Smooth muscle cell (in vitro differentiated cells): ENCODE measurements around the gene DNAJC3. TPM values are rescaled to one million over a fixed set of nuclear protein-coding genes. Genes with fewer than 3 reads are reported as not detected.

Source experiments
- DNase-seq: peaks from one replicate; lab custom pipeline; 2025; ENCODE audit not compliant: unreplicated experiment; lab: John Stamatoyannopoulos, UW
- H2AFZ ChIP-seq: fragments of 200-600 bp; sonication (generic); 2 replicates; pipeline ENCODE4 v1.6.0; 2016; ENCODE audit warnings: antibody characterized with exemption, low read depth, mild to moderate bottlenecking
- H3F3A ChIP-seq: fragments of 200-600 bp; sonication (generic); 2 replicates; pipeline ENCODE4 v1.6.0; 2017; ENCODE audit warnings: antibody characterized with exemption, low read depth
- H3K27ac ChIP-seq: fragments of 200-600 bp; sonication (generic); 2 replicates; pipeline ENCODE4 v1.5.1; 2016; ENCODE audit warnings: low read depth, mild to moderate bottlenecking
- H3K27me3 ChIP-seq: fragments of 200-600 bp; sonication (generic); 2 replicates; pipeline ENCODE4 v1.6.1; 2016; ENCODE audit warnings: low read depth, mild to moderate bottlenecking
- H3K36me3 ChIP-seq: fragments of 200-600 bp; sonication (generic); 2 replicates; pipeline ENCODE4 v1.5.1; 2016; ENCODE audit warnings: low read depth
- H3K4me1 ChIP-seq: fragments of 200-600 bp; sonication (generic); 2 replicates; pipeline ENCODE4 v1.5.1; 2016; ENCODE audit warnings: low read depth
- H3K4me2 ChIP-seq: fragments of 200-600 bp; sonication (generic); 2 replicates; pipeline ENCODE4 v1.6.0; 2016; ENCODE audit warnings: mild to moderate bottlenecking
- H3K4me3 ChIP-seq: fragments of 200-600 bp; sonication (generic); 2 replicates; pipeline ENCODE4 v1.5.1; 2016; ENCODE audit warnings: mild to moderate bottlenecking
- H3K79me2 ChIP-seq: fragments of 200-600 bp; sonication (generic); 2 replicates; pipeline ENCODE4 v1.6.0; 2016; ENCODE audit warnings: low read depth, mild to moderate bottlenecking
- H3K9ac ChIP-seq: fragments of 200-600 bp; sonication (generic); 2 replicates; pipeline ENCODE4 v1.6.0; 2016; ENCODE audit warnings: low read depth
- H3K9me3 ChIP-seq: fragments of 200-600 bp; sonication (generic); replicated peaks from 2 replicates; pipeline ENCODE4 v1.5.1; 2016; ENCODE audit warnings: low read depth
- H4K20me1 ChIP-seq: fragments of 200-600 bp; sonication (generic); 2 replicates; pipeline ENCODE4 v1.6.0; 2016; ENCODE audit warnings: low read depth
- WGBS: methylation state at CpG from one replicate; pipeline ENCODE4 v1.1.7; 2016; ENCODE audit warnings: low lambda C conversion rate; 5-methylcytosine and 5-hydroxymethylcytosine counted together
- polyA plus RNA-seq: library from polyadenylated mRNA; unstranded; fragments of >200 nt; fragmentation: Nextera tagmentation; extraction: Ambion mirVana; gene quantifications from 2 replicates; pipeline ENCODE4 v1.2.1, GENCODE V29; 2016
- total RNA-seq: library from RNA; depleted of rRNA; stranded (reverse); fragments of >200 nt; gene quantifications from 2 replicates; pipeline ENCODE4 v1.2.3, GENCODE V29; 2014
- TF ChIP-seq, protein P1 (sequence below): fragments of 200-600 bp; sonication (generic); IDR thresholded peaks from 2 replicates; pipeline ENCODE4 v1.5.1; 2017; ENCODE audit warnings: borderline replicate concordance, mild to moderate bottlenecking, antibody characterized with exemption; ENCODE audit not compliant: insufficient read depth, poor library complexity, severe bottlenecking

Gene DNAJC3
- total and polyA plus RNA-seq, 2 experiments from 2014 or later, result 15.7 to 47.8 TPM

DNA sequence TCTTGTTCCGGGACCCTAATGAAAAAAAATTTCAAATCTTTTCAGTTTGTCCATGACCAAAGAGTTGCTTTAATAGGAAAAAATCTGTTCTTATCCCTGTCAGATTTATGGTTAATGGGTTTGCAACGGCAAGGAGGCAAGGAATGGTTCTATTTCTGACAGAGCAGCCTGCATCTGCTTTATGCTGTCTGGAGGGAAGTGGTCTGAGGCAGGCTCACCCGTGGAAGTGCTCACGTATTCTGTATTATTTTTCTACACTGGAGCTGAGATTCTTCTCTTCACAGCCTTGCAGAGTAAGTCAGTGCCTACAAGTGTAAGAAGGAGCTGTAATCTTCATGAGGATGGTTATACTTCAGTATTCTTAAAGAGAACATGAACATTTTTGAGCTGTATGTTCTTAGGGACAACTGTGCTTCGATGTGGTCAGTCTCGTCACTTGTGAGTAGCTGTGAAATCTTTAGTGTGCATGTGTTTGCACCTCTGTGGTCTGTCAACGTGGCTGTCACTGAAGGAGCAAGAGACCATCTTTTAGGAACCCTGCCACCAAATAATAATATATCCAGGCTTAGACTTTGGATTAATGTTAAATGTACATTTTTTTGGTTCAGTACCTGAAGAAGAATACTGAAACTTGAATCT is 114.3 kb downstream of the DNAJC3 start:
- Histone ChIP-seq H3K4me2 (no peak overlapping the region), H3K27ac (no peak overlapping the region), H3K79me2 (no peaks in the 10 kb centered on the region), H3K9me3 (no peaks in the 10 kb centered on the region), H2AFZ (no peak overlapping the region), H3K4me1 (no peaks in the 10 kb centered on the region), H3K27me3 (no peaks in the 10 kb centered on the region), H4K20me1 (peaks cover 3% of the 10 kb centered on the region), H3K36me3 (peaks cover 5% of the 10 kb centered on the region), H3K9ac (no peak overlapping the region), H3K4me3 (no peak overlapping the region), H3F3A (no peaks in the 10 kb centered on the region)
- 88% methylated on average over 7 of the region's 7 CpGs for WGBS
- TF ChIP-seq, protein P1, sequence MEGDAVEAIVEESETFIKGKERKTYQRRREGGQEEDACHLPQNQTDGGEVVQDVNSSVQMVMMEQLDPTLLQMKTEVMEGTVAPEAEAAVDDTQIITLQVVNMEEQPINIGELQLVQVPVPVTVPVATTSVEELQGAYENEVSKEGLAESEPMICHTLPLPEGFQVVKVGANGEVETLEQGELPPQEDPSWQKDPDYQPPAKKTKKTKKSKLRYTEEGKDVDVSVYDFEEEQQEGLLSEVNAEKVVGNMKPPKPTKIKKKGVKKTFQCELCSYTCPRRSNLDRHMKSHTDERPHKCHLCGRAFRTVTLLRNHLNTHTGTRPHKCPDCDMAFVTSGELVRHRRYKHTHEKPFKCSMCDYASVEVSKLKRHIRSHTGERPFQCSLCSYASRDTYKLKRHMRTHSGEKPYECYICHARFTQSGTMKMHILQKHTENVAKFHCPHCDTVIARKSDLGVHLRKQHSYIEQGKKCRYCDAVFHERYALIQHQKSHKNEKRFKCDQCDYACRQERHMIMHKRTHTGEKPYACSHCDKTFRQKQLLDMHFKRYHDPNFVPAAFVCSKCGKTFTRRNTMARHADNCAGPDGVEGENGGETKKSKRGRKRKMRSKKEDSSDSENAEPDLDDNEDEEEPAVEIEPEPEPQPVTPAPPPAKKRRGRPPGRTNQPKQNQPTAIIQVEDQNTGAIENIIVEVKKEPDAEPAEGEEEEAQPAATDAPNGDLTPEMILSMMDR, result no peak
- no peak for DNase-seq

DNA sequence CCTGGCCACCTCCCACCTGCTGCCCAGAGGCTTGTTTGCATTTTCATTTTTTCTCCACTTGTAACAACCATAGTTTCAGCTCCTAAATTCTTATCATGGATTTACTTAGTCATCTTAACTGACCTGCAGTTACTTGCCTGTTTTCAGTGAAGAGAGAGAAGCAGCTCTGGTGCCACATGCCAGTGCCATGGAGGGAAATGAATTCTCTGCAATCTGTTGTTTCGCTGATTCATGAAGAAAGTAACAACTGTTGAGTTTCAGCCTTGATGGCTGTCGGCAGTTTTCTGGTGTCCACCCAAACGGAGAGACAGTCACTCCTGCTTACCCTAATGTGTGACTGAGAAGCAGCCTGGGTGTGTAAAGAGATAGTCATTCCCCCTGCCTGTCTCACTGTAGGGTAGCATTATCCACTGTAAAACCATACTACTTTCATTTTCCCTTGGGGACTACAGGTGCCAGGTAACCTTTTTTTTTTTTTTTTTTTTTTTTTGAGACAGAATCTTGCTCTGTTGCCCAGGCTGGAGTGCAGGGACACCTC is 116.1 kb downstream of the DNAJC3 start:
- no peaks in the 10 kb centered on the region for H3K79me2 ChIP-seq
- H3K36me3 ChIP-seq, result peaks cover 5% of the 10 kb centered on the region
- no peak overlapping the region for H3K4me3 ChIP-seq
- H2AFZ ChIP-seq, result no peak overlapping the region
- H4K20me1 ChIP-seq, result peaks cover 3% of the 10 kb centered on the region
- H3F3A ChIP-seq, result no peaks in the 10 kb centered on the region
- WGBS, result 79% methylated on average over 3 of the region's 3 CpGs
- DNase-seq, result no peak
- no peak overlapping the region for H3K27ac ChIP-seq
- H3K27me3 ChIP-seq, result no peaks in the 10 kb centered on the region
- TF ChIP-seq, protein P1, result no peak
- H3K9me3 ChIP-seq, result no peaks in the 10 kb centered on the region
- H3K4me1 ChIP-seq, result no peaks in the 10 kb centered on the region
- H3K9ac ChIP-seq, result no peak overlapping the region
- no peak overlapping the region for H3K4me2 ChIP-seq

DNA sequence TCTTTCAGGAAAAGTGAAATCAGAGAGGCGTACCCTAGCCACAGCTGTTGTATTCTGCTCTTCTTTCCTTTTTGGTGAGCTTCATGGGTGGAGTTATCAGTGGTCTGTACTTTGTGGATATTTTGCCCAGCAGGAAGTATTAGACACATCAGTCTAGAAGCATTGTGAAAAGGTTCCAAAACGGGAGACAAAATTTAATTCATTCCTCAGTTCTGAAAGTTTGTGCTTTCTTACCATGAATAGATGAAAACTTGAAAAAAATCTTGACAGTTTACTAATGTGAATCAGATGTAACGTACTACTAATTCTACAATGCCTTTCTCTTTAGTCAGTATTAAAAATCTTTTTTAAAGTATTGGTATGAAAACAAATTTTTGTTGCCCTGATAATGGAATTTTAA is 116.8 kb downstream of the DNAJC3 start:
- Histone ChIP-seq H4K20me1 (peaks cover 3% of the 10 kb centered on the region), H3K27me3 (no peaks in the 10 kb centered on the region), H2AFZ (no peak overlapping the region), H3K4me3 (no peak overlapping the region), H3K9ac (no peak overlapping the region), H3F3A (no peaks in the 10 kb centered on the region), H3K36me3 (peaks cover 5% of the 10 kb centered on the region), H3K79me2 (no peaks in the 10 kb centered on the region), H3K4me1 (no peaks in the 10 kb centered on the region), H3K9me3 (no peaks in the 10 kb centered on the region), H3K4me2 (no peak overlapping the region), H3K27ac (no peak overlapping the region)
- 97% methylated on average over 3 of the region's 3 CpGs for WGBS
- TF ChIP-seq, protein P1, result no peak
- no peak for DNase-seq

DNA sequence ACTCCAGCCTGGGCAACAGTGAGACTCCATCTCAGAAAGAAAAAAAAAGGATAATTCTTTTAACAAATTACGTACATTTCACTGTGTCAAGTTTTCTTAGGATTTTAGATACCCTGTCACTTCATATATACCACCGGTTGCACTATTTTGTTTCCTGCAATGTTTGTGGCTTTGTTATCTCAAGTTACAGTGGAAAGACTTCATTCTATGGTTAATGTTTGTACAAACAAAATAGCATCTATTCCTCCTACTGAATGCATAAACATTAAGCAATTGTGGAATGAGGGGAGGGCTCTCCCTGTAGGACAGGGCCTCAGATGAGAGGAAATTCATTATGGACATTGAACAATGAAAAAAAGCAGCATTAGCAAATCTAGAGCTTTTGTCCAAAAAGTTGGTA is 120.1 kb downstream of the DNAJC3 start:
- Histone ChIP-seq H3K79me2 (no peaks in the 10 kb centered on the region), H3K9ac (no peak overlapping the region), H3K4me1 (no peaks in the 10 kb centered on the region), H3K4me2 (no peak overlapping the region), H4K20me1 (no peaks in the 10 kb centered on the region), H3K27me3 (no peaks in the 10 kb centered on the region), H3K27ac (no peak overlapping the region), H2AFZ (no peak overlapping the region), H3F3A (no peaks in the 10 kb centered on the region), H3K4me3 (no peak overlapping the region), H3K36me3 (no peaks in the 10 kb centered on the region), H3K9me3 (no peaks in the 10 kb centered on the region)
- TF ChIP-seq, protein P1, result no peak
- no peak for DNase-seq
- WGBS, result 44% methylated on average over 2 of the region's 2 CpGs
